Measurements from ENCODE around the gene PTPRO. TPM values are rescaled to one million over a fixed set of nuclear protein-coding genes. Genes with fewer than 3 reads are reported as not detected.

PTPRO gene
- polyA plus RNA-seq, 2 of the 4 experiments (the other 2 are of a cell fraction) = 0.04 TPM; not detected in 1

- no peak for TF ChIP-seq ZNF302 (CRISPR knock-in tag; IDR thresholded peaks at IDR 0.05)
- no peak for TF ChIP-seq RNF2 (IDR thresholded peaks at IDR 0.05; ENCODE audit: borderline replicate concordance, low read depth)
- TF ChIP-seq ESRRA (IDR thresholded peaks at IDR 0.05; ENCODE audit: borderline replicate concordance, low read length) = no peak
- no peak for TF ChIP-seq ZC3H11A (IDR thresholded peaks at IDR 0.05)
- TF ChIP-seq CEBPB (IDR thresholded peaks at IDR 0.05) = no peak
- no peak for TF ChIP-seq ELK1 (IDR thresholded peaks at IDR 0.05; ENCODE audit: low read depth, low read length)
- no peak for TF ChIP-seq FOSL2 (IDR thresholded peaks at IDR 0.05)
- no peak for TF ChIP-seq FOSL2 (CRISPR knock-in tag; IDR thresholded peaks at IDR 0.05)
- TF ChIP-seq GATA3 (IDR thresholded peaks at IDR 0.05; ENCODE audit: borderline replicate concordance) = no peak
- no peak for TF ChIP-seq REST (IDR thresholded peaks at IDR 0.05)
- no peak for TF ChIP-seq TP53 (CRISPR knock-in tag; IDR thresholded peaks at IDR 0.05)
- no peak for TF ChIP-seq HOXB13 (CRISPR knock-in tag; IDR thresholded peaks at IDR 0.05; ENCODE audit: low read depth)
- TF ChIP-seq ZFP36 (IDR thresholded peaks at IDR 0.05; ENCODE audit: borderline replicate concordance, partially characterized antibody) = no peak
- TF ChIP-seq POLR2AphosphoS2 (conservative IDR thresholded peaks at IDR 0.05; ENCODE audit: low read length) = no peak
- TF ChIP-seq NFE2L2 (conservative IDR thresholded peaks at IDR 0.05; ENCODE audit: low read length) = no peak
- no peak for TF ChIP-seq SMC3 (IDR thresholded peaks at IDR 0.05)
- no peak for TF ChIP-seq KDM5A (IDR thresholded peaks at IDR 0.05)
- no peak for TF ChIP-seq RCOR1 (IDR thresholded peaks at IDR 0.05; ENCODE audit: low read depth, low read length)
- TF ChIP-seq HDAC2 (IDR thresholded peaks at IDR 0.05) = no peak
- ATAC-seq = no peak
- CTCF ChIA-PET = no interaction called here
- no peak for FAIRE-seq
- H3K9me3 ChIP-seq = no peaks in the 10 kb centered on the region
- H3K4me2 ChIP-seq = no peak overlapping the region
- POLR2A ChIA-PET = no interaction called here
- no peaks in the 10 kb centered on the region for H3K4me1 ChIP-seq
- DNase-seq (ENCODE audit: low read depth in 1 of 2, low spot score in 1 of 2) = no peak
- no peak overlapping the region for H3K4me3 ChIP-seq
- WGBS (ENCODE audit: missing lambda C conversion rate) = 32% methylated on average over 3 of the region's 3 CpGs
- H3K27ac ChIP-seq = no peak overlapping the region
Observed at GRCh38 chr12:15306605-15307004, 15.7 kb upstream of the PTPRO start.

- no peak for ATAC-seq
- CTCF ChIA-PET = no interaction called here
Observed at GRCh38 chr12:15307079-15307478, 15.2 kb upstream of the PTPRO start.

More at GRCh38 chr12:15307079-15307478, 15.2 kb upstream of the PTPRO start:
- FAIRE-seq (no peak), DNase-seq (ENCODE audit: low read depth in 1 of 2, low spot score in 1 of 2) (no peak)
- 33% methylated on average over 1 of the region's 1 CpG for WGBS (ENCODE audit: missing lambda C conversion rate)
- TF ChIP-seq CHD4 (IDR thresholded peaks at IDR 0.05; ENCODE audit: borderline replicate concordance) (no peak), HDAC2 (IDR thresholded peaks at IDR 0.05) (no peak), USF2 (IDR thresholded peaks at IDR 0.05) (no peak), JUN (IDR thresholded peaks at IDR 0.05) (no peak), CBX2 (IDR thresholded peaks at IDR 0.05; ENCODE audit: borderline replicate concordance, low read depth) (no peak), BCL3 (IDR thresholded peaks at IDR 0.05) (no peak), RARB (CRISPR knock-in tag; IDR thresholded peaks at IDR 0.05) (no peak), POLR2A (IDR thresholded peaks at IDR 0.05; ENCODE audit: low read length) (no peak), ZNF302 (CRISPR knock-in tag; IDR thresholded peaks at IDR 0.05) (no peak), BHLHE40 (IDR thresholded peaks at IDR 0.05; ENCODE audit: low read depth, low read length) (no peak), EHMT2 (IDR thresholded peaks at IDR 0.05; ENCODE audit: low read depth) (no peak), HOXA7 (CRISPR knock-in tag; IDR thresholded peaks at IDR 0.05) (no peak), MAFK (IDR thresholded peaks at IDR 0.05; ENCODE audit: partially characterized antibody) (no peak), CHD2 (IDR thresholded peaks at IDR 0.05; ENCODE audit: low read length, partially characterized antibody) (no peak), PBX3 (IDR thresholded peaks at IDR 0.05) (no peak), KDM1A (IDR thresholded peaks at IDR 0.05; ENCODE audit: low read depth) (no peak), EP300 (IDR thresholded peaks at IDR 0.05) (no peak), EHF (CRISPR knock-in tag; IDR thresholded peaks at IDR 0.05) (no peak)
- Histone ChIP-seq H3K27ac (no peak overlapping the region), H3K9me3 (no peaks in the 10 kb centered on the region), H3K4me1 (no peaks in the 10 kb centered on the region), H3K4me2 (no peak overlapping the region), H3K4me3 (no peak overlapping the region)
- POLR2A ChIA-PET = no interaction called here

All from A549 (cell line).